Measurements from ENCODE around the gene BROX. TPM values are rescaled to one million over a fixed set of nuclear protein-coding genes. Genes with fewer than 3 reads are reported as not detected.

BROX gene
- polyA plus RNA-seq, 1 of the 3 experiments (the other 2 are of a cell fraction) = 3.8 TPM

DNA sequence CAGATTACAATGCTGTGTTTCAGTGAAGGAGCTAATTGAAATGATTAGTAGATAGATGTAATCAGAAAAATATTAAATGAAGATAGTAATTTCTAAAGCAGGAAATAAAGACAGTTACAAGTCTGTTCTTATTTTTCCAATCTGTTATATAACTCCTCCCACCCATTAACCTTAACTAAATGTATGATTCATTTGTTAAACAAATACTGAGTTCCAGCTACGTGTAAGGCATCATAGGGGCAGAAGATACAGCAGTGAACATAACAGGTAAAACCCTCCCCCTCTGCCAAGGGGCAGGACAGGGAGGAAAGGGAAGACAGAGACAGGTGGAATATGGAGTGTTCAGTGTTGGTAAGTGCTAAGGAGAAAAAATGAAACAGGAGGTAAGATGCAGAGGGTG is 24.6 kb downstream of the BROX start, which contains the start of gene FAM177B (continued):
- TF ChIP-seq IRF3 (IDR thresholded peaks at IDR 0.05; ENCODE audit: low read depth, low read length) (no peak), TCF12 (IDR thresholded peaks at IDR 0.05) (no peak), CHD2 (IDR thresholded peaks at IDR 0.05; ENCODE audit: low read length, partially characterized antibody) (no peak), JUND (IDR thresholded peaks at IDR 0.05) (no peak), GABPA (IDR thresholded peaks at IDR 0.05; ENCODE audit: low read depth) (no peak), USF1 (IDR thresholded peaks at IDR 0.05; ENCODE audit: borderline replicate concordance, low read depth) (no peak)

DNA sequence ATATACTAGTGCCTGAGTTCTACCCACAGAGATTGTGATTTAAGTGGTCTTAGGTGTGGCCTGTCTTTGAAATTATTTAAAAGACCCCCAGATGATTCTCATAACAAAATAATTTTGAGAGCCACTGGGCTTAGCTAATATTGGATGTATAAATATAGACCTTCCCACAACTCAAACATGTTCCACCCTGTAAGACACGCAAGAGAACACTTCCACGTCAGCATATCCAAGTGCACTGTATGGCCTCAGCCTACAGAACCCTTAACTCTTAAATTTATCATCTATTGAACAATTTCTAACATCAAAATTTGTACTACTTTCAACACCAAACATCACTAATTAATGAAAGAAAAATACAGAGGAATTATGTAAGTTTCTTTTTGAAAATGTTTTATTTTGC is 27.1 kb downstream of the BROX start:
- Histone ChIP-seq H3K4me2 (no peak overlapping the region), H3K27ac (ENCODE audit: low read depth in 2 of 2, low read length in 1 of 2) (no peak overlapping the region), H3K4me1 (ENCODE audit: control insufficient read depth in 1 of 2, insufficient read depth in 2 of 2, low read depth in 1 of 2, low read length in 1 of 2) (no peaks in the 10 kb centered on the region), H3K9me2 (no peaks in the 10 kb centered on the region), H3K4me3 (ENCODE audit: low read depth in 2 of 2, low read length in 1 of 2) (no peak overlapping the region), H2AFZ (ENCODE audit: low read depth) (no peak overlapping the region), H4K20me1 (ENCODE audit: insufficient read depth) (no peaks in the 10 kb centered on the region), H3K27me3 (ENCODE audit: insufficient read depth) (no peaks in the 10 kb centered on the region), H3K36me3 (replicated peaks in 1 of 2; ENCODE audit: control insufficient read depth in 1 of 2, insufficient read depth in 2 of 2, low read length in 1 of 2) (peaks cover 10 to 22% of the 10 kb centered on the region in 2 experiments), H3K9me3 (no peaks in the 10 kb centered on the region), H3K9ac (no peak overlapping the region), H3F3A (replicated peaks; ENCODE audit: insufficient read depth) (no peaks in the 10 kb centered on the region), H3K79me2 (ENCODE audit: insufficient read depth) (no peaks in the 10 kb centered on the region)
- CTCF ChIA-PET = interaction anchor here (0.7 to 3.0 kb wide), 7 partner anchors 8 to 394 kb away, joined by 3 to 13 read pairs (median 5); no protein-coding TSS in a partner anchor
- TF ChIP-seq FOSL2 (IDR thresholded peaks at IDR 0.05; ENCODE audit: borderline replicate concordance, low read depth) = no peak
- 98% methylated on average over 2 of the region's 2 CpGs for WGBS (ENCODE audit: low lambda C conversion rate)
- POLR2A ChIA-PET = no interaction called here
- DNase-seq = no peak

DNA sequence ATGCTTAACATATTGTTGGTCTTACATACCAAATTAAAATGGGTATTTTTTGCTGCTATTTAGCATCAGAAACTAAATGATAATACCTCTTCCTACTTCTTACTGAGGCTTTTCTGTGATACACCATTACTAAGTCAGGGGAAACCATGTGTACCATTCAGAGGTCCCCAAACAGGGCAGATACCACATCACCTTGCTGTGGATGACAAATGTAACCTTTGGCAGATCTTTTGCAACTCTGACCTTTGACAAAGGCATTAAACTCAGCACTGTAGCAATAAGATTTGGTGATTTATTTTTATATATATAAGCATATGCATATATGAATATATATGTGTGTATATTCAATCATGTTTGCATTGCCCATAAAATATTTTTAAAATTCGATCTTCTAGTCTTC is 27.6 kb downstream of the BROX start:
- H3K9ac ChIP-seq = no peak overlapping the region
- TF ChIP-seq NRF1 (IDR thresholded peaks at IDR 0.05; ENCODE audit: low read depth, low read length) (no peak), ELF1 (IDR thresholded peaks at IDR 0.05) (no peak), TCF12 (IDR thresholded peaks at IDR 0.05) (no peak), RCOR1 (IDR thresholded peaks at IDR 0.05; ENCODE audit: low read length) (no peak), YY1 (IDR thresholded peaks at IDR 0.05; ENCODE audit: low read depth) (no peak), TEAD4 (IDR thresholded peaks at IDR 0.05; ENCODE audit: borderline replicate concordance, insufficient read depth) (no peak), MXI1 (IDR thresholded peaks at IDR 0.05; ENCODE audit: low read depth, low read length) (no peak), RXRA (IDR thresholded peaks at IDR 0.05; ENCODE audit: borderline replicate concordance, low read depth) (no peak), FOXJ3 (CRISPR knock-in tag; IDR thresholded peaks at IDR 0.05) (no peak), RFX5 (IDR thresholded peaks at IDR 0.05; ENCODE audit: low read length) (no peak), JUND (IDR thresholded peaks at IDR 0.05) (no peak), CTCF (IDR thresholded peaks at IDR 0.05) (no peak), EP300 (IDR thresholded peaks at IDR 0.05; ENCODE audit: borderline replicate concordance in 1 of 2, low read depth in 1 of 2, low read length in 1 of 2) (no peak), CHD2 (IDR thresholded peaks at IDR 0.05; ENCODE audit: low read length, partially characterized antibody) (no peak), MEF2A (IDR thresholded peaks at IDR 0.05; ENCODE audit: borderline replicate concordance, low read depth) (no peak), FOSL2 (IDR thresholded peaks at IDR 0.05; ENCODE audit: borderline replicate concordance, low read depth) (no peak), RAD21 (IDR thresholded peaks at IDR 0.05; ENCODE audit: low read length) (no peak)
- TF ChIP-seq, protein P1, sequence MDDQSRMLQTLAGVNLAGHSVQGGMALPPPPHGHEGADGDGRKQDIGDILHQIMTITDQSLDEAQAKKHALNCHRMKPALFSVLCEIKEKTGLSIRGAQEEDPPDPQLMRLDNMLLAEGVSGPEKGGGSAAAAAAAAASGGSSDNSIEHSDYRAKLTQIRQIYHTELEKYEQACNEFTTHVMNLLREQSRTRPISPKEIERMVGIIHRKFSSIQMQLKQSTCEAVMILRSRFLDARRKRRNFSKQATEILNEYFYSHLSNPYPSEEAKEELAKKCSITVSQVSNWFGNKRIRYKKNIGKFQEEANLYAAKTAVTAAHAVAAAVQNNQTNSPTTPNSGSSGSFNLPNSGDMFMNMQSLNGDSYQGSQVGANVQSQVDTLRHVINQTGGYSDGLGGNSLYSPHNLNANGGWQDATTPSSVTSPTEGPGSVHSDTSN (IDR thresholded peaks at IDR 0.05) = no peak
- TF ChIP-seq, protein P2, sequence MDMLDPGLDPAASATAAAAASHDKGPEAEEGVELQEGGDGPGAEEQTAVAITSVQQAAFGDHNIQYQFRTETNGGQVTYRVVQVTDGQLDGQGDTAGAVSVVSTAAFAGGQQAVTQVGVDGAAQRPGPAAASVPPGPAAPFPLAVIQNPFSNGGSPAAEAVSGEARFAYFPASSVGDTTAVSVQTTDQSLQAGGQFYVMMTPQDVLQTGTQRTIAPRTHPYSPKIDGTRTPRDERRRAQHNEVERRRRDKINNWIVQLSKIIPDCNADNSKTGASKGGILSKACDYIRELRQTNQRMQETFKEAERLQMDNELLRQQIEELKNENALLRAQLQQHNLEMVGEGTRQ (IDR thresholded peaks at IDR 0.05; ENCODE audit: borderline replicate concordance, low read depth, low read length) = no peak

More for the DNA sequence above, 27.6 kb downstream of the BROX start:
- no peak for DNase-seq
- WGBS (ENCODE audit: low lambda C conversion rate) = 49% methylated on average over 1 of the region's 1 CpG
- ChIA-PET CTCF (interaction anchor here (0.5 to 1.5 kb wide), 5 partner anchors 11 to 383 kb away, joined by 3 to 10 read pairs (median 6); no protein-coding TSS in a partner anchor), POLR2A (interaction anchor here (0.7 kb wide), 1 partner anchor 350 kb away, joined by 3 read pairs; no protein-coding TSS in a partner anchor)
- H3F3A ChIP-seq (replicated peaks; ENCODE audit: insufficient read depth) = no peaks in the 10 kb centered on the region
- H3K9me2 ChIP-seq = no peaks in the 10 kb centered on the region; the same call in 1 of the 2 replicates
- H3K27ac ChIP-seq (ENCODE audit: low read depth in 2 of 2, low read length in 1 of 2) = no peak overlapping the region
- no peak overlapping the region for H2AFZ ChIP-seq (ENCODE audit: low read depth)
- no peaks in the 10 kb centered on the region for H3K4me1 ChIP-seq (ENCODE audit: control insufficient read depth in 1 of 2, insufficient read depth in 2 of 2, low read depth in 1 of 2, low read length in 1 of 2)
- no peaks in the 10 kb centered on the region for H4K20me1 ChIP-seq (ENCODE audit: insufficient read depth)
- H3K4me2 ChIP-seq = no peak overlapping the region
- H3K9me3 ChIP-seq = no peaks in the 10 kb centered on the region
- no peaks in the 10 kb centered on the region for H3K27me3 ChIP-seq (ENCODE audit: insufficient read depth)
- no peak overlapping the region for H3K4me3 ChIP-seq (ENCODE audit: low read depth in 2 of 2, low read length in 1 of 2)
- no peaks in the 10 kb centered on the region for H3K79me2 ChIP-seq (ENCODE audit: insufficient read depth)
- H3K36me3 ChIP-seq (replicated peaks in 1 of 2; ENCODE audit: control insufficient read depth in 1 of 2, insufficient read depth in 2 of 2, low read length in 1 of 2) = peaks cover 5 to 18% of the 10 kb centered on the region in 2 experiments

Measured in SK-N-SH (cell line).